Measurements from ENCODE around the gene PGD.
"Not testable (repeated sequence)": the region's sequence is repeated elsewhere in the genome, so short reads cannot be mapped to it uniquely, and the experiment has no call there.

The PGD gene

GRCh38 chr1:10389271-10389973 is 9.4 kb upstream of the PGD start:
- in situ Hi-C loops (cut with HindIII; ENCODE audit: low pct_ligation_motif_present, low pct_unique_long_range_greater_than_20kb, low sequenced_read_pairs): no loop called here
- no peak for DNase-seq

GRCh38 chr1:10396870-10397269 is 2.0 kb upstream of the PGD start:
- in situ Hi-C loops (cut with HindIII; ENCODE audit: low pct_ligation_motif_present, low pct_unique_long_range_greater_than_20kb, low sequenced_read_pairs): no loop called here
- no peak for DNase-seq

GRCh38 chr1:10398278-10398733 is 558 bp upstream of the PGD start:
- in situ Hi-C loops (cut with HindIII; ENCODE audit: low pct_ligation_motif_present, low pct_unique_long_range_greater_than_20kb, low sequenced_read_pairs): no loop called here
- no peak for DNase-seq

GRCh38 chr1:10399444-10399941 is 629 bp downstream of the PGD start:
- peak; percentile 49 for DNase-seq
- in situ Hi-C loops (cut with HindIII; ENCODE audit: low pct_ligation_motif_present, low pct_unique_long_range_greater_than_20kb, low sequenced_read_pairs): no loop called here

GRCh38 chr1:10400013-10400412 is 1.1 kb downstream of the PGD start:
- no peak for DNase-seq
- in situ Hi-C loops (cut with HindIII; ENCODE audit: low pct_ligation_motif_present, low pct_unique_long_range_greater_than_20kb, low sequenced_read_pairs): no loop called here

GRCh38 chr1:10401281-10401680 is 2.4 kb downstream of the PGD start:
- no peak for DNase-seq

GRCh38 chr1:10402729-10403274 is 3.9 kb downstream of the PGD start:
- in situ Hi-C loops (cut with HindIII; ENCODE audit: low pct_ligation_motif_present, low pct_unique_long_range_greater_than_20kb, low sequenced_read_pairs): no loop called here
- no peak for DNase-seq

More at GRCh38 chr1:10401281-10401680, 2.4 kb downstream of the PGD start:
- in situ Hi-C loops (cut with HindIII; ENCODE audit: low pct_ligation_motif_present, low pct_unique_long_range_greater_than_20kb, low sequenced_read_pairs): no loop called here

- in situ Hi-C loops (cut with HindIII; ENCODE audit: low pct_ligation_motif_present, low pct_unique_long_range_greater_than_20kb, low sequenced_read_pairs): no loop called here
- DNase-seq: no peak
These were observed 8.3 kb downstream of the PGD start for GRCh38 chr1:10407201-10407600.

GRCh38 chr1:10415211-10415930 is 16.5 kb downstream of the PGD start:
- peak; percentile 26 for DNase-seq
- in situ Hi-C loops (cut with HindIII; ENCODE audit: low pct_ligation_motif_present, low pct_unique_long_range_greater_than_20kb, low sequenced_read_pairs): no loop called here

GRCh38 chr1:10415967-10416366 is 17.1 kb downstream of the PGD start:
- DNase-seq; in situ Hi-C loops (cut with HindIII; ENCODE audit: low pct_ligation_motif_present, low pct_unique_long_range_greater_than_20kb, low sequenced_read_pairs): not testable (repeated sequence)

GRCh38 chr1:10418741-10419140 is 19.9 kb downstream of the PGD start:
- in situ Hi-C loops (cut with HindIII; ENCODE audit: low pct_ligation_motif_present, low pct_unique_long_range_greater_than_20kb, low sequenced_read_pairs); DNase-seq: not testable (repeated sequence)

- in situ Hi-C loops (cut with HindIII; ENCODE audit: low pct_ligation_motif_present, low pct_unique_long_range_greater_than_20kb, low sequenced_read_pairs): no loop called here
- no peak for DNase-seq
These were observed 20.5 kb downstream of the PGD start for GRCh38 chr1:10419351-10419750.

GRCh38 chr1:10421637-10422036 is 22.8 kb downstream of the PGD start:
- no peak for DNase-seq
- in situ Hi-C loops (cut with HindIII; ENCODE audit: low pct_ligation_motif_present, low pct_unique_long_range_greater_than_20kb, low sequenced_read_pairs): no loop called here

GRCh38 chr1:10424034-10424433 is 25.2 kb downstream of the PGD start:
- DNase-seq: no peak
- in situ Hi-C loops (cut with HindIII; ENCODE audit: low pct_ligation_motif_present, low pct_unique_long_range_greater_than_20kb, low sequenced_read_pairs): no loop called here

- no peak for DNase-seq
- in situ Hi-C loops (cut with HindIII; ENCODE audit: low pct_ligation_motif_present, low pct_unique_long_range_greater_than_20kb, low sequenced_read_pairs): no loop called here
These were observed 25.8 kb downstream of the PGD start for GRCh38 chr1:10424651-10425050.

- in situ Hi-C loops (cut with HindIII; ENCODE audit: low pct_ligation_motif_present, low pct_unique_long_range_greater_than_20kb, low sequenced_read_pairs); DNase-seq: not testable (repeated sequence)
These were observed 27.1 kb downstream of the PGD start for GRCh38 chr1:10425826-10426534.

GRCh38 chr1:10426535-10426848 is 27.6 kb downstream of the PGD start:
- in situ Hi-C loops (cut with HindIII; ENCODE audit: low pct_ligation_motif_present, low pct_unique_long_range_greater_than_20kb, low sequenced_read_pairs); DNase-seq: not testable (repeated sequence)

GRCh38 chr1:10428984-10429383 is 30.1 kb downstream of the PGD start:
- in situ Hi-C loops (cut with HindIII; ENCODE audit: low pct_ligation_motif_present, low pct_unique_long_range_greater_than_20kb, low sequenced_read_pairs): no loop called here
- no peak for DNase-seq

- DNase-seq: no peak
- in situ Hi-C loops (cut with HindIII; ENCODE audit: low pct_ligation_motif_present, low pct_unique_long_range_greater_than_20kb, low sequenced_read_pairs): no loop called here
These were observed 31.0 kb downstream of the PGD start for GRCh38 chr1:10429868-10430215.
